HG02798 (cell line): ENCODE measurements around the gene THRSP.
A peak's percentile ranks its signal among the peaks of the same experiment; 100 is the strongest.
"Not testable (repeated sequence)": the region's sequence is repeated elsewhere in the genome, so short reads cannot be mapped to it uniquely, and the experiment has no call there.

Source experiments
- ATAC-seq: cut with Tn5 transposase; IDR thresholded peaks from one replicate; pipeline ENCODE4 v1.9.1; 2021; ENCODE audit warnings: mild to moderate bottlenecking; ENCODE audit not compliant: unreplicated experiment, poor library complexity

Gene THRSP

GRCh38 chr11:78063440-78064181 is at the start of gene THRSP:
THRSP (plus strand) TSS chr11:78063861; CDS start chr11:78063882, 21 bp downstream.
- ATAC-seq: no peak

GRCh38 chr11:78014937-78015520 is 48.6 kb upstream of the THRSP start:
- ATAC-seq: not testable (repeated sequence)

GRCh38 chr11:78015878-78016277 is 47.8 kb upstream of the THRSP start:
- ATAC-seq: no peak

GRCh38 chr11:78019808-78020207 is 43.9 kb upstream of the THRSP start:
- ATAC-seq: no peak

GRCh38 chr11:78020246-78020645 is 43.4 kb upstream of the THRSP start:
- ATAC-seq: no peak

GRCh38 chr11:78021611-78022010 is 42.0 kb upstream of the THRSP start:
- ATAC-seq: no peak

GRCh38 chr11:78022397-78023396 is 41.0 kb upstream of the THRSP start, which contains the start of gene KCTD14:
KCTD14 (minus strand) TSS chr11:78023276; CDS start chr11:78023249, 27 bp downstream.
- no peak for ATAC-seq

GRCh38 chr11:78023426-78023825 is 40.2 kb upstream of the THRSP start:
- no peak for ATAC-seq

GRCh38 chr11:78025378-78025777 is 38.3 kb upstream of the THRSP start:
- no peak for ATAC-seq

GRCh38 chr11:78027759-78028158 is 35.9 kb upstream of the THRSP start:
- ATAC-seq: no peak

GRCh38 chr11:78028423-78028822 is 35.2 kb upstream of the THRSP start:
- ATAC-seq: not testable (repeated sequence)

GRCh38 chr11:78030429-78031325 is 33.0 kb upstream of the THRSP start:
- ATAC-seq: no peak

- ATAC-seq: peak; percentile 70
These were observed 32.0 kb upstream of the THRSP start for GRCh38 chr11:78031629-78032028.

GRCh38 chr11:78032090-78032489 is 31.6 kb upstream of the THRSP start:
- ATAC-seq: no peak

- no peak for ATAC-seq
These were observed 30.6 kb upstream of the THRSP start for GRCh38 chr11:78033040-78033439.

- no peak for ATAC-seq
These were observed 29.0 kb upstream of the THRSP start for GRCh38 chr11:78034623-78035022.

GRCh38 chr11:78036313-78036712 is 27.3 kb upstream of the THRSP start:
- ATAC-seq: no peak

- ATAC-seq: no peak
These were observed 26.6 kb upstream of the THRSP start for GRCh38 chr11:78037056-78037455.

GRCh38 chr11:78037825-78038620 is 25.6 kb upstream of the THRSP start:
- no peak for ATAC-seq
